Endometrial microvascular endothelial cells (primary cell): ENCODE measurements around the gene VAV2. TPM values are rescaled to one million over a fixed set of nuclear protein-coding genes. Genes with fewer than 3 reads are reported as not detected.

Source experiments
- in situ Hi-C: cut with HindIII; loops from 2 replicates; pipeline ENCODE4 v1.10.0; 2017; ENCODE audit warnings: low sequenced_read_pairs, low pct_unique_long_range_greater_than_20kb; ENCODE audit errors: inconsistent ontology term
- total RNA-seq: library from RNA; depleted of rRNA; stranded (reverse); fragments of >200 nt; gene quantifications from one replicate; pipeline ENCODE4 v1.2.3, GENCODE V29; 2015; ENCODE audit errors: inconsistent ontology term

VAV2 gene
- total RNA-seq, 1 donor from 2014 or later, result 12.8 TPM

- in situ Hi-C loops, result no loop called here
These were observed 149.3 kb downstream of the VAV2 start for GRCh38 chr9:133842721-133843227.

- in situ Hi-C loops, result no loop called here
These were observed 149.9 kb downstream of the VAV2 start for GRCh38 chr9:133842174-133842573.

GRCh38 chr9:133841167-133841812 is 150.8 kb downstream of the VAV2 start:
- in situ Hi-C loops, result no loop called here

GRCh38 chr9:133839822-133840329 is 152.2 kb downstream of the VAV2 start:
- in situ Hi-C loops, result no loop called here

- in situ Hi-C loops, result no loop called here
These were observed 153.1 kb downstream of the VAV2 start for GRCh38 chr9:133838859-133839507.

GRCh38 chr9:133837627-133838597 is 154.2 kb downstream of the VAV2 start:
- in situ Hi-C loops, result no loop called here

- in situ Hi-C loops, result no loop called here
These were observed 155.3 kb downstream of the VAV2 start for GRCh38 chr9:133836818-133837217.

GRCh38 chr9:133836001-133836758 is 155.9 kb downstream of the VAV2 start:
- in situ Hi-C loops, result no loop called here

GRCh38 chr9:133835262-133835901 is 156.7 kb downstream of the VAV2 start:
- in situ Hi-C loops, result no loop called here

- in situ Hi-C loops, result no loop called here
These were observed 157.8 kb downstream of the VAV2 start for GRCh38 chr9:133834080-133834976.

GRCh38 chr9:133833388-133834025 is 158.6 kb downstream of the VAV2 start:
- in situ Hi-C loops, result no loop called here

GRCh38 chr9:133832877-133833276 is 159.2 kb downstream of the VAV2 start:
- in situ Hi-C loops, result no loop called here

GRCh38 chr9:133830711-133831110 is 161.4 kb downstream of the VAV2 start:
- in situ Hi-C loops, result no loop called here

- in situ Hi-C loops, result no loop called here
These were observed 161.8 kb downstream of the VAV2 start for GRCh38 chr9:133830310-133830709.

GRCh38 chr9:133828338-133828997 is 163.7 kb downstream of the VAV2 start:
- in situ Hi-C loops, result no loop called here
